OCI-LY7 (cell line): ENCODE measurements around the gene A1CF.

Source experiments
- EZH2phosphoT487 ChIP-seq: fragments of 200-600 bp; sonication (generic); IDR thresholded peaks from 2 replicates; pipeline ENCODE4 v1.6.1; 2018; ENCODE audit warnings: low read depth, borderline replicate concordance, mild to moderate bottlenecking, mixed run types, antibody characterized with exemption, low read length, moderate library complexity, mixed read lengths
- TF ChIP-seq, protein P1 (sequence below): fragments of 200-600 bp; sonication (generic); conservative IDR thresholded peaks from 2 replicates; pipeline ENCODE4 v1.5.1; 2014; ENCODE audit warnings: mild to moderate bottlenecking, antibody characterized with exemption, low read length, moderate library complexity, mixed read lengths

DNA sequence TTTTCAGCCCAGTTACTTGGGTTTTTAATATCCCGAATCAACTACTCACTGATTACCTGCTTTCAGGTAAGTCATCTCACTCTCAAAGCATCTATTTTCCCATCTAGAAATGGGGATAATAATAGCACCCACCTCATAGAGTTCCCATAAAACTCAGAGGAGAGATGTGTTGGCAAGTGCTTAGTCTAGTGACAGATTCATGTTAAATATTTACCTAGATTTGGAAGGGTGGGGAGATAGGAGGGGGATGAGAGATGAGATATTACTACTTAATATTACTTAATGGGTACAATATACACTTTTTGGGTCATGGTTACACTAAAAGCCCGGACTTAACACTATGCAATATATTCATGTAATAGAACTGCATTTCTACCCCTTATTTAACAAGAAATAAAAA lies 7.0 kb upstream of the A1CF start:
- TF ChIP-seq, protein P1, sequence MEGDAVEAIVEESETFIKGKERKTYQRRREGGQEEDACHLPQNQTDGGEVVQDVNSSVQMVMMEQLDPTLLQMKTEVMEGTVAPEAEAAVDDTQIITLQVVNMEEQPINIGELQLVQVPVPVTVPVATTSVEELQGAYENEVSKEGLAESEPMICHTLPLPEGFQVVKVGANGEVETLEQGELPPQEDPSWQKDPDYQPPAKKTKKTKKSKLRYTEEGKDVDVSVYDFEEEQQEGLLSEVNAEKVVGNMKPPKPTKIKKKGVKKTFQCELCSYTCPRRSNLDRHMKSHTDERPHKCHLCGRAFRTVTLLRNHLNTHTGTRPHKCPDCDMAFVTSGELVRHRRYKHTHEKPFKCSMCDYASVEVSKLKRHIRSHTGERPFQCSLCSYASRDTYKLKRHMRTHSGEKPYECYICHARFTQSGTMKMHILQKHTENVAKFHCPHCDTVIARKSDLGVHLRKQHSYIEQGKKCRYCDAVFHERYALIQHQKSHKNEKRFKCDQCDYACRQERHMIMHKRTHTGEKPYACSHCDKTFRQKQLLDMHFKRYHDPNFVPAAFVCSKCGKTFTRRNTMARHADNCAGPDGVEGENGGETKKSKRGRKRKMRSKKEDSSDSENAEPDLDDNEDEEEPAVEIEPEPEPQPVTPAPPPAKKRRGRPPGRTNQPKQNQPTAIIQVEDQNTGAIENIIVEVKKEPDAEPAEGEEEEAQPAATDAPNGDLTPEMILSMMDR, result no peak
- TF ChIP-seq EZH2phosphoT487, result no peak
